Keratinocyte (primary cell): ENCODE results near the gene INCA1. TPM values are rescaled to one million over a fixed set of nuclear protein-coding genes. Genes with fewer than 3 reads are reported as not detected.
A peak's percentile ranks its signal among the peaks of the same experiment; 100 is the strongest.

Source experiments
- DNase-seq: peaks from one replicate; pipeline ENCODE4 v3.0.0-alpha.2; 2011; ENCODE audit warnings: low read depth, missing footprints, low spot score
- FAIRE-seq: peaks from 2 replicates; lab custom pipeline; 2011; peaks lifted over from hg19 to GRCh38; lab: Jason Lieb, UNC
- H2AFZ ChIP-seq: 2 replicates; pipeline ENCODE4 v1.6.0; 2012; ENCODE audit warnings: low read length, control low read depth, inconsistent platforms; ENCODE audit not compliant: control insufficient read depth
- H3K27ac ChIP-seq: 2 replicates; pipeline ENCODE4 v1.5.1; 2011; ENCODE audit warnings: low read length; ENCODE audit not compliant: control insufficient read depth, insufficient read depth
- H3K27me3 ChIP-seq: 3 replicates; pipeline ENCODE4 v1.6.0; 2011; ENCODE audit warnings: low read length; ENCODE audit not compliant: control insufficient read depth, insufficient read depth; ENCODE audit errors: extremely low read depth
- H3K36me3 ChIP-seq, 2 experiments: 2 replicates in 1 of 2; 3 replicates in 1 of 2; pipeline ENCODE4 v1.5.1; 2011; ENCODE audit warnings: low read length in 2 of 2, mild to moderate bottlenecking in 1 of 2; ENCODE audit not compliant: control insufficient read depth in 2 of 2, insufficient read depth in 2 of 2; ENCODE audit errors: extremely low read depth in 1 of 2
- H3K4me1 ChIP-seq: 3 replicates; pipeline ENCODE4 v1.5.1; 2011; ENCODE audit warnings: low read length; ENCODE audit not compliant: control insufficient read depth, insufficient read depth; ENCODE audit errors: extremely low read depth
- H3K4me2 ChIP-seq: 3 replicates; pipeline ENCODE4 v1.6.0; 2011; ENCODE audit warnings: low read depth, low read length; ENCODE audit not compliant: control insufficient read depth, insufficient read depth; ENCODE audit errors: extremely low read depth
- H3K4me3 ChIP-seq, 3 experiments: fragments of 200-600 bp in 1 of 3; sonication (generic) in 1 of 3; 2 replicates in 2 of 3; 3 replicates in 1 of 3; pipeline ENCODE4 v1.5.1; 2011 to 2016; ENCODE audit warnings: low read length in 3 of 3, mild to moderate bottlenecking in 3 of 3, control low read depth in 2 of 3, inconsistent platforms in 1 of 3, low read depth in 1 of 3, mixed read lengths in 1 of 3, mixed run types in 1 of 3, moderate library complexity in 1 of 3; ENCODE audit not compliant: control insufficient read depth in 2 of 3, insufficient read depth in 2 of 3; ENCODE audit errors: extremely low read depth in 1 of 3
- H3K79me2 ChIP-seq: 2 replicates; pipeline ENCODE4 v1.6.0; 2012; ENCODE audit warnings: low read length; ENCODE audit not compliant: control insufficient read depth, insufficient read depth
- H3K9ac ChIP-seq: 3 replicates; pipeline ENCODE4 v1.6.0; 2011; ENCODE audit warnings: low read length; ENCODE audit not compliant: control insufficient read depth, insufficient read depth; ENCODE audit errors: extremely low read depth
- H3K9me1 ChIP-seq: 3 replicates; pipeline ENCODE4 v1.6.0; 2011; ENCODE audit warnings: low read length; ENCODE audit not compliant: control insufficient read depth, insufficient read depth; ENCODE audit errors: extremely low read depth
- H3K9me3 ChIP-seq: 2 replicates; pipeline ENCODE4 v1.5.1; 2012; ENCODE audit warnings: low read depth, low read length; ENCODE audit not compliant: control insufficient read depth
- H4K20me1 ChIP-seq: 3 replicates; pipeline ENCODE4 v1.6.0; 2011; ENCODE audit warnings: low read length; ENCODE audit not compliant: control insufficient read depth, insufficient read depth; ENCODE audit errors: extremely low read depth
- CTCF ChIP-seq, 3 experiments: IDR thresholded peaks in 1 of 3; conservative IDR thresholded peaks in 1 of 3; optimal IDR thresholded peaks in 1 of 3; 2 replicates in 2 of 3; 3 replicates in 1 of 3; pipeline versions ENCODE3 to v1.5.1; 2011; ENCODE audit warnings: low read length in 3 of 3, mild to moderate bottlenecking in 3 of 3, moderate library complexity in 2 of 3, control low read depth in 1 of 3, inconsistent platforms in 1 of 3; ENCODE audit not compliant: insufficient read depth in 2 of 3; ENCODE audit errors: extremely low read depth in 1 of 3
- EZH2 ChIP-seq: IDR thresholded peaks from one replicate; pipeline ENCODE4 v1.6.1; 2012; ENCODE audit warnings: inconsistent platforms, mild to moderate bottlenecking, low read length, moderate library complexity
- dilution Hi-C: fragments of 300-500 bp; cut with MboI; formaldehyde crosslinking; loops from one replicate; pipeline ENCODE4 v1.7.0; 2020; ENCODE audit warnings: low sequenced_read_pairs; ENCODE audit not compliant: extremely low pct_ligation_motif_present
- polyA minus RNA-seq, 3 experiments: library from RNA; depleted of rRNA, polyadenylated mRNA; stranded (reverse); fragments of >200 nt; gene quantifications; 1 replicate in 1 of 3; 2 replicates in 1 of 3; 3 replicates in 1 of 3; pipeline ENCODE4 v1.2.3, GENCODE V29; 2011
- polyA plus RNA-seq, 5 experiments: library from polyadenylated mRNA; depleted of rRNA in 3 of 5; stranded (reverse) in 3 of 5; stranded (forward) in 1 of 5; unstranded in 1 of 5; fragments of >200 nt; gene quantifications; 1 replicate in 1 of 5; 2 replicates in 3 of 5; 3 replicates in 1 of 5; pipeline versions ENCODE4 v1.2.1 to v1.2.3, GENCODE V29; 2011 to 2012; ENCODE audit warnings: missing spikeins in 2 of 5, low read depth in 1 of 5, low replicate concordance in 1 of 5

INCA1 gene
- polyA plus RNA-seq (0.21 to 0.39 TPM (median 0.26 TPM) in 3 replicates), polyA minus RNA-seq (0.54 to 1.3 TPM in 2 of 3 replicates, not detected in the other)
- not detected for polyA plus RNA-seq (2011; ENCODE audit: low read depth)
- 0.29 and 0.38 TPM in 2 replicates for polyA plus RNA-seq (2011; cell fraction: cytosol; rRNA removed)
- polyA plus RNA-seq (2011; cell fraction: nucleus; rRNA removed): 0.94 and 1.4 TPM in 2 replicates
- polyA plus RNA-seq (2012; ENCODE audit: low replicate concordance): 0.53 and 0.69 TPM in 2 replicates
- polyA minus RNA-seq (2011; cell fraction: cytosol; rRNA and poly(A)+ RNA removed): not detected
- polyA minus RNA-seq (2011; cell fraction: nucleus; rRNA and poly(A)+ RNA removed): 0.62 TPM in 1 of 2 replicates, not detected in the other

- FAIRE-seq (no peak), DNase-seq (peak; percentile 25)
- peak within 1 kb of the TSS; percentile 66 for H3K27ac ChIP-seq
- dilution Hi-C loops: no loop called here
- peaks cover 16% of the 10 kb centered on the region for H3K4me1 ChIP-seq
- H3K79me2 ChIP-seq: peaks cover 39% of the 10 kb centered on the region
- H3K9ac ChIP-seq: peak within 1 kb of the TSS; percentile 86
- H3K9me3 ChIP-seq: no peaks in the 10 kb centered on the region
- peak within 1 kb of the TSS; percentile 81 for H3K4me2 ChIP-seq
- peaks cover 20 to 28% of the 10 kb centered on the region in 2 experiments for H3K36me3 ChIP-seq
- H4K20me1 ChIP-seq: peaks cover 3% of the 10 kb centered on the region
- no peak for TF ChIP-seq EZH2
- no peak for TF ChIP-seq CTCF (optimal IDR thresholded peaks at IDR 0.05 in 1 of 3, IDR thresholded peaks at IDR 0.05 in 1 of 3, conservative IDR thresholded peaks at IDR 0.05 in 1 of 3; ENCODE audit: extremely low read depth in 1 of 3, insufficient read depth in 2 of 3, low read length in 3 of 3)
- H3K9me1 ChIP-seq: no peaks in the 10 kb centered on the region
- H3K4me3 ChIP-seq: peak within 1 kb of the TSS; percentile 92 to 99 (median 97)
- no peaks in the 10 kb centered on the region for H3K27me3 ChIP-seq
- peak within 1 kb of the TSS; percentile 89 for H2AFZ ChIP-seq
Measured at GRCh38 chr17:4997302-4998026, at the start of gene INCA1, which contains the start of gene KIF1C. TSS of gene INCA1 (minus strand) at chr17:4997522. CDS start at chr17:4994437, 3,085 bp downstream. TSS of gene KIF1C (plus strand) at chr17:4997950. CDS start at chr17:5000247, 2,297 bp downstream.

- Histone ChIP-seq H3K9ac (no peak overlapping the region), H2AFZ (no peak overlapping the region), H3K36me3 (no peaks in the 10 kb centered on the region), H3K4me1 (no peaks in the 10 kb centered on the region), H3K4me3 (no peak overlapping the region), H4K20me1 (no peaks in the 10 kb centered on the region), H3K79me2 (no peaks in the 10 kb centered on the region), H3K27ac (no peak overlapping the region), H3K4me2 (no peak overlapping the region), H3K27me3 (no peaks in the 10 kb centered on the region), H3K9me1 (no peaks in the 10 kb centered on the region), H3K9me3 (no peaks in the 10 kb centered on the region)
- TF ChIP-seq EZH2 (no peak), CTCF (optimal IDR thresholded peaks at IDR 0.05 in 1 of 3, IDR thresholded peaks at IDR 0.05 in 1 of 3, conservative IDR thresholded peaks at IDR 0.05 in 1 of 3; ENCODE audit: extremely low read depth in 1 of 3, insufficient read depth in 2 of 3, low read length in 3 of 3) (no peak)
- dilution Hi-C loops: no loop called here
- FAIRE-seq (no peak), DNase-seq (no peak)
Measured at GRCh38 chr17:5045496-5045895, 48.2 kb upstream of the INCA1 start.
